ENCODE results near the gene HNF4A. TPM values are rescaled to one million over a fixed set of nuclear protein-coding genes. Genes with fewer than 3 reads are reported as not detected.
A peak's percentile ranks its signal among the peaks of the same experiment; 100 is the strongest.

The HNF4A gene
- total and polyA plus RNA-seq, 2 experiments from 2014 or later = 0.09 TPM; not detected in 1

GRCh38 chr20:44392088-44392775, 36.7 kb downstream of the HNF4A start:
- no peaks in the 10 kb centered on the region for H3K9me3 ChIP-seq (ENCODE audit: low read depth)
- H3K36me3 ChIP-seq = no peaks in the 10 kb centered on the region
- TF ChIP-seq CTCF (IDR thresholded peaks at IDR 0.05; ENCODE audit: low read depth, low read length) = no peak
- DNase-seq (ENCODE audit: low read depth in 1 of 2, low spot score in 1 of 2) = no peak
- no peak overlapping the region for H3K4me3 ChIP-seq
- H3K4me1 ChIP-seq (ENCODE audit: low read depth) = no peaks in the 10 kb centered on the region
- no peak overlapping the region for H3K27ac ChIP-seq
- no peaks in the 10 kb centered on the region for H3K27me3 ChIP-seq

GRCh38 chr20:44392776-44393607, 37.5 kb downstream of the HNF4A start:
- Histone ChIP-seq H3K9me3 (ENCODE audit: low read depth) (no peaks in the 10 kb centered on the region), H3K27me3 (no peaks in the 10 kb centered on the region), H3K4me3 (no peak overlapping the region), H3K4me1 (ENCODE audit: low read depth) (no peaks in the 10 kb centered on the region), H3K36me3 (no peaks in the 10 kb centered on the region), H3K27ac (no peak overlapping the region)
- DNase-seq (ENCODE audit: low read depth in 1 of 2, low spot score in 1 of 2) = no peak
- no peak for TF ChIP-seq CTCF (IDR thresholded peaks at IDR 0.05; ENCODE audit: low read depth, low read length)

GRCh38 chr20:44393608-44394451, 38.3 kb downstream of the HNF4A start:
- Histone ChIP-seq H3K4me1 (ENCODE audit: low read depth) (no peaks in the 10 kb centered on the region), H3K4me3 (no peak overlapping the region), H3K9me3 (ENCODE audit: low read depth) (no peaks in the 10 kb centered on the region), H3K36me3 (no peaks in the 10 kb centered on the region), H3K27ac (no peak overlapping the region), H3K27me3 (no peaks in the 10 kb centered on the region)
- DNase-seq (ENCODE audit: low read depth in 1 of 2, low spot score in 1 of 2) = no peak
- TF ChIP-seq CTCF (IDR thresholded peaks at IDR 0.05; ENCODE audit: low read depth, low read length) = no peak

- Histone ChIP-seq H3K36me3 (no peaks in the 10 kb centered on the region), H3K9me3 (ENCODE audit: low read depth) (no peaks in the 10 kb centered on the region), H3K27ac (no peak overlapping the region), H3K4me3 (no peak overlapping the region), H3K27me3 (no peaks in the 10 kb centered on the region), H3K4me1 (ENCODE audit: low read depth) (no peaks in the 10 kb centered on the region)
- TF ChIP-seq CTCF (IDR thresholded peaks at IDR 0.05; ENCODE audit: low read depth, low read length) = no peak
- no peak for DNase-seq (ENCODE audit: low read depth in 1 of 2, low spot score in 1 of 2)
Measured at GRCh38 chr20:44394452-44394701, 38.9 kb downstream of the HNF4A start.

- Histone ChIP-seq H3K4me3 (no peak overlapping the region), H3K27ac (no peak overlapping the region), H3K9me3 (ENCODE audit: low read depth) (no peaks in the 10 kb centered on the region), H3K36me3 (no peaks in the 10 kb centered on the region), H3K4me1 (ENCODE audit: low read depth) (no peaks in the 10 kb centered on the region), H3K27me3 (no peaks in the 10 kb centered on the region)
- peak in 1 of 2 donors; percentile 86 for DNase-seq (ENCODE audit: low read depth in 1 of 2, low spot score in 1 of 2)
- no peak for TF ChIP-seq CTCF (IDR thresholded peaks at IDR 0.05; ENCODE audit: low read depth, low read length)
Measured at GRCh38 chr20:44394702-44395460, 39.4 kb downstream of the HNF4A start.

Data from cardiac muscle cell (in vitro differentiated cells and primary cell).